Measurements from ENCODE around the gene ASTN2. TPM values are rescaled to one million over a fixed set of nuclear protein-coding genes. Genes with fewer than 3 reads are reported as not detected.

The ASTN2 gene
- total and polyA plus RNA-seq, 2 experiments from 2014 or later: 7.0 to 24.6 TPM

DNA sequence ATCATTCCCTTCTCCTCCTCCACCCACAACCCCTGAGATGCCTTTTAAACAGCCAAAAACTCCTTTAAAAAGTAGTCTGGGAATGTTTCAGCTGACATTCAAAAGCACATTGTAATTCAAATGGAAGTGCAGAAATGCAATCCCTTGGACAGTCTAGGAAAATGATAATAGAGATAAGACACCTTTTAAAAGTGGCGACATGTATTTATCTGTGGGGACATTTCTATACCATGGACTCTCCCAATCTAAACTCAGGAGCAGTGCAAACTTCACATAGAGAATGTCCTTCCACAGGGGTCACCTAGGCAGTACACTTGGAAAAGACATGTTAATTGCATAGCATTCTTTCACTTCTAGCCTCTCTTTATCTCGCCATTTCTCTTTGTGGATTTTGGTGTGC lies 694.7 kb downstream of the ASTN2 start:
- Mint-ChIP-seq H3K27me3 (ENCODE audit: insufficient read depth, low read depth, poor library complexity) (peaks cover 2% of the 10 kb centered on the region), H3K4me3 (no peak overlapping the region), H3K4me1 (peaks cover 20% of the 10 kb centered on the region), H3K27ac (0 out of 2 replicates have a peak overlapping the region, but pooled peaks have one; percentile 0), H3K36me3 (ENCODE audit: low read depth) (no peaks in the 10 kb centered on the region), H3K9me3 (no peaks in the 10 kb centered on the region)
- Histone ChIP-seq H3K36me3 (ENCODE audit: insufficient read depth) (no peaks in the 10 kb centered on the region), H3K27ac (ENCODE audit: low read depth) (no peak overlapping the region), H3K27me3 (ENCODE audit: insufficient read depth) (no peaks in the 10 kb centered on the region), H3K4me2 (0 out of 2 replicates have a peak overlapping the region, but pooled peaks have one; percentile 25), H4K20me1 (replicated peaks; ENCODE audit: insufficient read depth) (no peaks in the 10 kb centered on the region), H3K9me2 (ENCODE audit: insufficient read depth) (peaks cover 10% of the 10 kb centered on the region; the same call in 1 of the 2 replicates), H3K79me2 (replicated peaks; ENCODE audit: insufficient read depth) (no peaks in the 10 kb centered on the region), H3F3A (replicated peaks; ENCODE audit: low read depth) (no peaks in the 10 kb centered on the region), H3K4me1 (ENCODE audit: insufficient read depth) (peaks cover 18% of the 10 kb centered on the region), H2AFZ (no peak overlapping the region), H3K4me3 (no peak overlapping the region)
- TF ChIP-seq JUNB (IDR thresholded peaks at IDR 0.05; ENCODE audit: unreplicated experiment) (no peak), CREB1 (CRISPR knock-in tag; IDR thresholded peaks at IDR 0.05; ENCODE audit: low read depth) (no peak), EZH2phosphoT487 (IDR thresholded peaks at IDR 0.05; ENCODE audit: unreplicated experiment) (no peak), ZNF331 (CRISPR knock-in tag; IDR thresholded peaks at IDR 0.05; ENCODE audit: low read depth) (no peak), NANOG (IDR thresholded peaks at IDR 0.05; ENCODE audit: borderline replicate concordance) (no peak), STAT1 (IDR thresholded peaks at IDR 0.05; ENCODE audit: unreplicated experiment) (no peak), POLR2AphosphoS5 (IDR thresholded peaks at IDR 0.05; ENCODE audit: low read depth) (no peak), ZNF114 (CRISPR knock-in tag; IDR thresholded peaks at IDR 0.05) (no peak), EZH2 (IDR thresholded peaks at IDR 0.05; ENCODE audit: low read depth, unreplicated experiment) (no peak)
- TF ChIP-seq, protein P1, sequence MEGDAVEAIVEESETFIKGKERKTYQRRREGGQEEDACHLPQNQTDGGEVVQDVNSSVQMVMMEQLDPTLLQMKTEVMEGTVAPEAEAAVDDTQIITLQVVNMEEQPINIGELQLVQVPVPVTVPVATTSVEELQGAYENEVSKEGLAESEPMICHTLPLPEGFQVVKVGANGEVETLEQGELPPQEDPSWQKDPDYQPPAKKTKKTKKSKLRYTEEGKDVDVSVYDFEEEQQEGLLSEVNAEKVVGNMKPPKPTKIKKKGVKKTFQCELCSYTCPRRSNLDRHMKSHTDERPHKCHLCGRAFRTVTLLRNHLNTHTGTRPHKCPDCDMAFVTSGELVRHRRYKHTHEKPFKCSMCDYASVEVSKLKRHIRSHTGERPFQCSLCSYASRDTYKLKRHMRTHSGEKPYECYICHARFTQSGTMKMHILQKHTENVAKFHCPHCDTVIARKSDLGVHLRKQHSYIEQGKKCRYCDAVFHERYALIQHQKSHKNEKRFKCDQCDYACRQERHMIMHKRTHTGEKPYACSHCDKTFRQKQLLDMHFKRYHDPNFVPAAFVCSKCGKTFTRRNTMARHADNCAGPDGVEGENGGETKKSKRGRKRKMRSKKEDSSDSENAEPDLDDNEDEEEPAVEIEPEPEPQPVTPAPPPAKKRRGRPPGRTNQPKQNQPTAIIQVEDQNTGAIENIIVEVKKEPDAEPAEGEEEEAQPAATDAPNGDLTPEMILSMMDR (conservative IDR thresholded peaks at IDR 0.05; ENCODE audit: low read depth in 2 of 2): no peak
- TF ChIP-seq, protein P2, sequence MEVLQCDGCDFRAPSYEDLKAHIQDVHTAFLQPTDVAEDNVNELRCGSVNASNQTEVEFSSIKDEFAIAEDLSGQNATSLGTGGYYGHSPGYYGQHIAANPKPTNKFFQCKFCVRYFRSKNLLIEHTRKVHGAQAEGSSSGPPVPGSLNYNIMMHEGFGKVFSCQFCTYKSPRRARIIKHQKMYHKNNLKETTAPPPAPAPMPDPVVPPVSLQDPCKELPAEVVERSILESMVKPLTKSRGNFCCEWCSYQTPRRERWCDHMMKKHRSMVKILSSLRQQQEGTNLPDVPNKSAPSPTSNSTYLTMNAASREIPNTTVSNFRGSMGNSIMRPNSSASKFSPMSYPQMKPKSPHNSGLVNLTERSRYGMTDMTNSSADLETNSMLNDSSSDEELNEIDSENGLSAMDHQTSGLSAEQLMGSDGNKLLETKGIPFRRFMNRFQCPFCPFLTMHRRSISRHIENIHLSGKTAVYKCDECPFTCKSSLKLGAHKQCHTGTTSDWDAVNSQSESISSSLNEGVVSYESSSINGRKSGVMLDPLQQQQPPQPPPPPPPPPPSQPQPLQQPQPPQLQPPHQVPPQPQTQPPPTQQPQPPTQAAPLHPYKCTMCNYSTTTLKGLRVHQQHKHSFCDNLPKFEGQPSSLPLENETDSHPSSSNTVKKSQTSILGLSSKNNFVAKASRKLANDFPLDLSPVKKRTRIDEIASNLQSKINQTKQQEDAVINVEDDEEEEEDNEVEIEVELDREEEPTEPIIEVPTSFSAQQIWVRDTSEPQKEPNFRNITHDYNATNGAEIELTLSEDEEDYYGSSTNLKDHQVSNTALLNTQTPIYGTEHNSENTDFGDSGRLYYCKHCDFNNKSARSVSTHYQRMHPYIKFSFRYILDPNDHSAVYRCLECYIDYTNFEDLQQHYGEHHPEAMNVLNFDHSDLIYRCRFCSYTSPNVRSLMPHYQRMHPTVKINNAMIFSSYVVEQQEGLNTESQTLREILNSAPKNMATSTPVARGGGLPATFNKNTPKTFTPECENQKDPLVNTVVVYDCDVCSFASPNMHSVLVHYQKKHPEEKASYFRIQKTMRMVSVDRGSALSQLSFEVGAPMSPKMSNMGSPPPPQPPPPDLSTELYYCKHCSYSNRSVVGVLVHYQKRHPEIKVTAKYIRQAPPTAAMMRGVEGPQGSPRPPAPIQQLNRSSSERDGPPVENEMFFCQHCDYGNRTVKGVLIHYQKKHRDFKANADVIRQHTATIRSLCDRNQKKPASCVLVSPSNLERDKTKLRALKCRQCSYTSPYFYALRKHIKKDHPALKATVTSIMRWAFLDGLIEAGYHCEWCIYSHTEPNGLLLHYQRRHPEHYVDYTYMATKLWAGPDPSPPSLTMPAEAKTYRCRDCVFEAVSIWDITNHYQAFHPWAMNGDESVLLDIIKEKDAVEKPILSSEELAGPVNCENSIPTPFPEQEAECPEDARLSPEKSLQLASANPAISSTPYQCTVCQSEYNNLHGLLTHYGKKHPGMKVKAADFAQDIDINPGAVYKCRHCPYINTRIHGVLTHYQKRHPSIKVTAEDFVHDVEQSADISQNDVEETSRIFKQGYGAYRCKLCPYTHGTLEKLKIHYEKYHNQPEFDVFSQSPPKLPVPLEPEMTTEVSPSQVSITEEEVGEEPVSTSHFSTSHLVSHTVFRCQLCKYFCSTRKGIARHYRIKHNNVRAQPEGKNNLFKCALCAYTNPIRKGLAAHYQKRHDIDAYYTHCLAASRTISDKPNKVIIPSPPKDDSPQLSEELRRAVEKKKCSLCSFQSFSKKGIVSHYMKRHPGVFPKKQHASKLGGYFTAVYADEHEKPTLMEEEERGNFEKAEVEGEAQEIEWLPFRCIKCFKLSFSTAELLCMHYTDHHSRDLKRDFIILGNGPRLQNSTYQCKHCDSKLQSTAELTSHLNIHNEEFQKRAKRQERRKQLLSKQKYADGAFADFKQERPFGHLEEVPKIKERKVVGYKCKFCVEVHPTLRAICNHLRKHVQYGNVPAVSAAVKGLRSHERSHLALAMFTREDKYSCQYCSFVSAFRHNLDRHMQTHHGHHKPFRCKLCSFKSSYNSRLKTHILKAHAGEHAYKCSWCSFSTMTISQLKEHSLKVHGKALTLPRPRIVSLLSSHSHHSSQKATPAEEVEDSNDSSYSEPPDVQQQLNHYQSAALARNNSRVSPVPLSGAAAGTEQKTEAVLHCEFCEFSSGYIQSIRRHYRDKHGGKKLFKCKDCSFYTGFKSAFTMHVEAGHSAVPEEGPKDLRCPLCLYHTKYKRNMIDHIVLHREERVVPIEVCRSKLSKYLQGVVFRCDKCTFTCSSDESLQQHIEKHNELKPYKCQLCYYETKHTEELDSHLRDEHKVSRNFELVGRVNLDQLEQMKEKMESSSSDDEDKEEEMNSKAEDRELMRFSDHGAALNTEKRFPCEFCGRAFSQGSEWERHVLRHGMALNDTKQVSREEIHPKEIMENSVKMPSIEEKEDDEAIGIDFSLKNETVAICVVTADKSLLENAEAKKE (CRISPR knock-in tag; IDR thresholded peaks at IDR 0.05): no peak
- TF ChIP-seq, protein P3, sequence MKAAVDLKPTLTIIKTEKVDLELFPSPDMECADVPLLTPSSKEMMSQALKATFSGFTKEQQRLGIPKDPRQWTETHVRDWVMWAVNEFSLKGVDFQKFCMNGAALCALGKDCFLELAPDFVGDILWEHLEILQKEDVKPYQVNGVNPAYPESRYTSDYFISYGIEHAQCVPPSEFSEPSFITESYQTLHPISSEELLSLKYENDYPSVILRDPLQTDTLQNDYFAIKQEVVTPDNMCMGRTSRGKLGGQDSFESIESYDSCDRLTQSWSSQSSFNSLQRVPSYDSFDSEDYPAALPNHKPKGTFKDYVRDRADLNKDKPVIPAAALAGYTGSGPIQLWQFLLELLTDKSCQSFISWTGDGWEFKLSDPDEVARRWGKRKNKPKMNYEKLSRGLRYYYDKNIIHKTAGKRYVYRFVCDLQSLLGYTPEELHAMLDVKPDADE (IDR thresholded peaks at IDR 0.05): no peak
- TF ChIP-seq, protein P4, sequence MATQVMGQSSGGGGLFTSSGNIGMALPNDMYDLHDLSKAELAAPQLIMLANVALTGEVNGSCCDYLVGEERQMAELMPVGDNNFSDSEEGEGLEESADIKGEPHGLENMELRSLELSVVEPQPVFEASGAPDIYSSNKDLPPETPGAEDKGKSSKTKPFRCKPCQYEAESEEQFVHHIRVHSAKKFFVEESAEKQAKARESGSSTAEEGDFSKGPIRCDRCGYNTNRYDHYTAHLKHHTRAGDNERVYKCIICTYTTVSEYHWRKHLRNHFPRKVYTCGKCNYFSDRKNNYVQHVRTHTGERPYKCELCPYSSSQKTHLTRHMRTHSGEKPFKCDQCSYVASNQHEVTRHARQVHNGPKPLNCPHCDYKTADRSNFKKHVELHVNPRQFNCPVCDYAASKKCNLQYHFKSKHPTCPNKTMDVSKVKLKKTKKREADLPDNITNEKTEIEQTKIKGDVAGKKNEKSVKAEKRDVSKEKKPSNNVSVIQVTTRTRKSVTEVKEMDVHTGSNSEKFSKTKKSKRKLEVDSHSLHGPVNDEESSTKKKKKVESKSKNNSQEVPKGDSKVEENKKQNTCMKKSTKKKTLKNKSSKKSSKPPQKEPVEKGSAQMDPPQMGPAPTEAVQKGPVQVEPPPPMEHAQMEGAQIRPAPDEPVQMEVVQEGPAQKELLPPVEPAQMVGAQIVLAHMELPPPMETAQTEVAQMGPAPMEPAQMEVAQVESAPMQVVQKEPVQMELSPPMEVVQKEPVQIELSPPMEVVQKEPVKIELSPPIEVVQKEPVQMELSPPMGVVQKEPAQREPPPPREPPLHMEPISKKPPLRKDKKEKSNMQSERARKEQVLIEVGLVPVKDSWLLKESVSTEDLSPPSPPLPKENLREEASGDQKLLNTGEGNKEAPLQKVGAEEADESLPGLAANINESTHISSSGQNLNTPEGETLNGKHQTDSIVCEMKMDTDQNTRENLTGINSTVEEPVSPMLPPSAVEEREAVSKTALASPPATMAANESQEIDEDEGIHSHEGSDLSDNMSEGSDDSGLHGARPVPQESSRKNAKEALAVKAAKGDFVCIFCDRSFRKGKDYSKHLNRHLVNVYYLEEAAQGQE (IDR thresholded peaks at IDR 0.05; ENCODE audit: unreplicated experiment): no peak
- DNase-seq (ENCODE audit: low spot score) (no peak), ATAC-seq (peak; percentile 44)

All from GM23338 (cell line).